HG02884 (cell line): ENCODE data around the gene TAX1BP3.
A peak's percentile ranks its signal among the peaks of the same experiment; 100 is the strongest.
"Not testable (repeated sequence)": the region's sequence is repeated elsewhere in the genome, so short reads cannot be mapped to it uniquely, and the experiment has no call there.

Experiments
- ATAC-seq: cut with Tn5 transposase; IDR thresholded peaks from one replicate; pipeline ENCODE4 v1.9.1; 2021; ENCODE audit warnings: mild to moderate bottlenecking, moderate library complexity; ENCODE audit not compliant: unreplicated experiment

The TAX1BP3 gene

GRCh38 chr17:3668279-3669084 lies at the start of gene TAX1BP3, which contains the start of gene EMC6:
TAX1BP3 (minus strand) TSS chr17:3668578; CDS start chr17:3668526, 52 bp downstream.
EMC6 (plus strand) TSS chr17:3668812; CDS start chr17:3669147, 335 bp downstream.
- peak; percentile 85 for ATAC-seq

GRCh38 chr17:3715296-3715695 lies 46.9 kb upstream of the TAX1BP3 start:
- no peak for ATAC-seq

- ATAC-seq = no peak
Measured at GRCh38 chr17:3712811-3713463, 44.6 kb upstream of the TAX1BP3 start.

- peak; percentile 90 for ATAC-seq
Measured at GRCh38 chr17:3710951-3711383, 42.6 kb upstream of the TAX1BP3 start.

GRCh38 chr17:3708366-3708765 lies 40.0 kb upstream of the TAX1BP3 start:
- no peak for ATAC-seq

- not testable (repeated sequence) for ATAC-seq
Measured at GRCh38 chr17:3705718-3705984, 37.3 kb upstream of the TAX1BP3 start.

GRCh38 chr17:3704931-3705717 lies 36.7 kb upstream of the TAX1BP3 start:
- no peak for ATAC-seq

- ATAC-seq = not testable (repeated sequence)
Measured at GRCh38 chr17:3702041-3702539, 33.7 kb upstream of the TAX1BP3 start.

- ATAC-seq = no peak
Measured at GRCh38 chr17:3699951-3700350, 31.6 kb upstream of the TAX1BP3 start.

GRCh38 chr17:3698139-3698538 lies 29.8 kb upstream of the TAX1BP3 start:
- no peak for ATAC-seq

GRCh38 chr17:3697103-3697476 lies 28.7 kb upstream of the TAX1BP3 start:
- no peak for ATAC-seq

- ATAC-seq = no peak
Measured at GRCh38 chr17:3695723-3696411, 27.5 kb upstream of the TAX1BP3 start, which contains the start of gene P2RX5. P2RX5 (minus strand) TSS chr17:3696155; CDS start chr17:3696005, 150 bp downstream.

- no peak for ATAC-seq
Measured at GRCh38 chr17:3695129-3695722, 26.8 kb upstream of the TAX1BP3 start.

- no peak for ATAC-seq
Measured at GRCh38 chr17:3693829-3694231, 25.5 kb upstream of the TAX1BP3 start.

- no peak for ATAC-seq
Measured at GRCh38 chr17:3693141-3693540, 24.8 kb upstream of the TAX1BP3 start.

- ATAC-seq = no peak
Measured at GRCh38 chr17:3692346-3692745, 24.0 kb upstream of the TAX1BP3 start.

GRCh38 chr17:3691617-3692067 lies 23.3 kb upstream of the TAX1BP3 start:
- ATAC-seq = no peak

- no peak for ATAC-seq
Measured at GRCh38 chr17:3690094-3690715, 21.8 kb upstream of the TAX1BP3 start.

- no peak for ATAC-seq
Measured at GRCh38 chr17:3689262-3690093, 21.1 kb upstream of the TAX1BP3 start.
